K562 (cell line): ENCODE results near the gene PDZRN3. TPM values are rescaled to one million over a fixed set of nuclear protein-coding genes. Genes with fewer than 3 reads are reported as not detected.

Experiments used
- ATAC-seq: fragments of 200-7000 bp; cut with Tn5 transposase; 3 replicates; pipeline ENCODE4 v1.9.1; 2020; ENCODE audit warnings: moderate library complexity
- BruUV-seq: library from RNA; stranded (reverse); fragments of 400-500 nt; replicated peaks from 2 replicates; lab custom pipeline; 2021; lab: Mats Ljungman, UMichigan
- CTCF ChIA-PET: fragments of 300-600 bp; formaldehyde crosslinking; extraction: SDS; loops from one replicate; lab custom pipeline; 2021; ENCODE audit warnings: low intra/inter-chr PET ratio; lab: Yijun Ruan, JAX
- POLR2A ChIA-PET: fragments of 300-600, 350-650 bp; sonication (Branson Sonifier 250); formaldehyde crosslinking; extraction: SDS; loops from one replicate; lab custom pipeline; 2021; ENCODE audit warnings: antibody characterized with exemption, inconsistent platforms; lab: Yijun Ruan, JAX
- DNase-seq, 4 experiments: peaks; one replicate each; pipeline versions ENCODE4 v3.0.0 to v3.0.0-alpha.2; 2011 to 2018; ENCODE audit warnings: low spot score in 3 of 4, mixed read lengths in 3 of 4; ENCODE audit errors: extremely low read depth in 1 of 4
- FAIRE-seq: peaks from 2 replicates; lab custom pipeline; 2011; peaks lifted over from hg19 to GRCh38; lab: Jason Lieb, UNC
- H2AFZ ChIP-seq: 2 replicates; pipeline ENCODE4 v1.6.0; 2011; ENCODE audit warnings: low read depth, low read length, control low read depth, inconsistent platforms
- H3K27ac ChIP-seq: fragments of 200-600 bp; 3 replicates; pipeline ENCODE4 v1.8.0; 2011; ENCODE audit warnings: low read depth, mild to moderate bottlenecking, control low read depth, inconsistent platforms, low read length, moderate library complexity, mixed read lengths; ENCODE audit errors: extremely low read depth
- H3K27me3 ChIP-seq, 2 experiments: fragments of 300-600 bp in 1 of 2; 2 replicates in 1 of 2; 3 replicates in 1 of 2; pipeline versions ENCODE4 v1.6.0 to v1.8.0; 2011; ENCODE audit warnings: inconsistent platforms in 2 of 2, low read length in 2 of 2, mild to moderate bottlenecking in 1 of 2, mixed read lengths in 1 of 2, moderate library complexity in 1 of 2; ENCODE audit not compliant: control insufficient read depth in 2 of 2, insufficient read depth in 2 of 2
- H3K36me3 ChIP-seq: fragments of 300-600 bp; 3 replicates; pipeline ENCODE4 v1.8.0; 2011; ENCODE audit warnings: mild to moderate bottlenecking, low read length, inconsistent platforms; ENCODE audit not compliant: control insufficient read depth, insufficient read depth
- H3K4me1 ChIP-seq, 2 experiments: fragments of 200-600 bp in 1 of 2; replicated peaks in 1 of 2; 2 replicates in 1 of 2; 3 replicates in 1 of 2; pipeline versions ENCODE4 v1.5.1 to v1.8.0; 2011; ENCODE audit warnings: inconsistent platforms in 2 of 2, low read length in 2 of 2, mild to moderate bottlenecking in 1 of 2, mixed read lengths in 1 of 2, moderate library complexity in 1 of 2; ENCODE audit not compliant: control insufficient read depth in 2 of 2, insufficient read depth in 2 of 2
- H3K4me2 ChIP-seq: 2 replicates; pipeline ENCODE4 v1.6.1; 2011; ENCODE audit warnings: low read length, control low read depth, inconsistent platforms, mixed read lengths; ENCODE audit not compliant: insufficient read depth
- H3K4me3 ChIP-seq: fragments of 200-600 bp; sonication (generic), shearing (Covaris generic); 2 replicates; pipeline ENCODE4 v1.5.1; 2016; ENCODE audit warnings: control low read depth, inconsistent platforms
- H3K79me2 ChIP-seq: fragments of 200-600 bp; 3 replicates; pipeline ENCODE4 v1.8.0; 2011; ENCODE audit warnings: low read length, inconsistent platforms; ENCODE audit not compliant: control insufficient read depth, insufficient read depth
- H3K9ac ChIP-seq, 2 experiments: 2 replicates each; pipeline versions ENCODE4 v1.6.0 to v1.6.1; 2011; ENCODE audit warnings: low read depth in 2 of 2, low read length in 2 of 2, control low read depth in 1 of 2, inconsistent platforms in 1 of 2, mild to moderate bottlenecking in 1 of 2, mixed read lengths in 1 of 2; ENCODE audit not compliant: insufficient read depth in 1 of 2
- H3K9me1 ChIP-seq: one replicate; pipeline ENCODE4 v1.6.0; 2011; ENCODE audit warnings: inconsistent platforms, mild to moderate bottlenecking, low read length, moderate library complexity; ENCODE audit not compliant: control insufficient read depth, insufficient read depth
- H3K9me3 ChIP-seq: replicated peaks from 2 replicates; pipeline ENCODE4 v1.5.1; 2011; ENCODE audit warnings: low read depth, low read length, inconsistent platforms; ENCODE audit not compliant: control insufficient read depth, insufficient read depth
- H4K20me1 ChIP-seq: replicated peaks from 2 replicates; pipeline ENCODE4 v1.6.1; 2011; ENCODE audit warnings: low read length, inconsistent platforms, mixed read lengths; ENCODE audit not compliant: control insufficient read depth, insufficient read depth
- GATAD2B ChIP-seq: fragments of 450-650 bp; IDR thresholded peaks from 2 replicates; pipeline ENCODE4 v1.6.1; 2017; ENCODE audit warnings: mild to moderate bottlenecking, borderline replicate concordance
- MTA1 ChIP-seq: fragments of 450-650 bp; IDR thresholded peaks from 2 replicates; pipeline ENCODE4 v1.6.1; 2017; ENCODE audit warnings: borderline replicate concordance
- ZFPM2 ChIP-seq: fragments of 250-450 bp; sonication (Bioruptor Pico); IDR thresholded peaks from 2 replicates; pipeline ENCODE4 v1.5.1; 2022; ENCODE audit warnings: mild to moderate bottlenecking
- ZNF778 ChIP-seq: fragments of 450-650 bp; formaldehyde crosslinking; IDR thresholded peaks from 2 replicates; pipeline ENCODE4 v1.4.0; 2020; ENCODE audit warnings: mild to moderate bottlenecking, moderate library complexity
- WGBS: fragments of 100-300 bp; shearing (Covaris generic); methylation state at CpG from one replicate; pipeline ENCODE4 v1.1.6; 2016; ENCODE audit warnings: low coverage, mixed read lengths; ENCODE audit not compliant: insufficient coverage; ENCODE audit errors: missing lambda C conversion rate; 5-methylcytosine and 5-hydroxymethylcytosine counted together
- in situ Hi-C: fragments of 300-500 bp; cut with MboI; formaldehyde crosslinking; loops from 4 replicates; pipeline ENCODE4 v1.15.0; 2018; ENCODE audit warnings: inconsistent platforms, mixed read lengths
- intact Hi-C: fragments of 100-400 bp; cut with micrococcal nuclease; formaldehyde crosslinking; loops from 2 replicates; pipeline ENCODE4 v1.14.2; 2022
- polyA plus RNA-seq, 8 experiments: library from polyadenylated mRNA; depleted of rRNA in 4 of 8; stranded (reverse) in 5 of 8; unstranded in 3 of 8; fragments of >200 nt; fragmentation: Nextera tagmentation in 2 of 8; fragmentation: Illumina TruSeq in 1 of 8; extraction: Ambion mirVana in 2 of 8; extraction: Trizol in 1 of 8; gene quantifications; 2 replicates each; pipeline versions ENCODE4 v1.2.1 to v1.2.3, GENCODE V29; 2011 to 2014; ENCODE audit warnings: inconsistent platforms in 1 of 8, missing spikeins in 1 of 8
- total RNA-seq, 7 experiments: library from RNA; depleted of rRNA in 6 of 7; stranded (reverse); fragments of >200 nt in 6 of 7; fragmentation: Illumina TruSeq in 2 of 7; extraction: Trizol in 2 of 7; gene quantifications; 2 replicates each; pipeline versions ENCODE4 v1.2.1 to v1.2.3, GENCODE V29; 2011 to 2021; ENCODE audit warnings: low replicate concordance in 1 of 7
- TF ChIP-seq, protein P1 (sequence below): fragments of 250-450 bp; sonication (Bioruptor Pico); IDR thresholded peaks from 2 replicates; pipeline ENCODE4 v1.4.0; 2020; ENCODE audit warnings: mild to moderate bottlenecking, moderate library complexity, borderline replicate concordance
- TF ChIP-seq, protein P2 (sequence below): fragments of 250-450 bp; sonication (Bioruptor Pico); IDR thresholded peaks from 2 replicates; pipeline ENCODE4 v1.4.0; 2020; ENCODE audit warnings: borderline replicate concordance

PDZRN3 gene
- total and polyA plus RNA-seq, 9 of the 15 experiments (the other 6 are each of a cell fraction or from before 2014, with no cell fraction given): 0.16 TPM; not detected in 8

DNA sequence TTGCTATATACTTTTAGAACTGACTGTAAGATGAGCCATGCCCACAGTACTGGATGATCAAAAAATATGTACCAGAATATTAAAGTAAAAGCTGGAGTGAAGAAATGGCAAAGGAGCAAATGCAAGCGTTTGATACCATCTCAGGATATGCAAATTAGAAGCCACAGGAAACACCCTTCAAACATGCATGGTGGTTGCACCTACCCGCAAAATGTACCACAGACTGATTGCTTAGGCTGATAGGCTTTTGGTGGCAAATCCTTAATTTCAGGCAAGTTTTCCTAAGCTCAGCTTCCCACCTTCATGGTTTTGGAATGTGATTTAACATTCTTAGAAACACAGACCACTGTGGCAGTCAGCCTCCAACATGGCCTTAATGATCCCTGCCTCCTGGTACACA, 149.0 kb downstream of the PDZRN3 start (continued):
- TF ChIP-seq, protein P1, sequence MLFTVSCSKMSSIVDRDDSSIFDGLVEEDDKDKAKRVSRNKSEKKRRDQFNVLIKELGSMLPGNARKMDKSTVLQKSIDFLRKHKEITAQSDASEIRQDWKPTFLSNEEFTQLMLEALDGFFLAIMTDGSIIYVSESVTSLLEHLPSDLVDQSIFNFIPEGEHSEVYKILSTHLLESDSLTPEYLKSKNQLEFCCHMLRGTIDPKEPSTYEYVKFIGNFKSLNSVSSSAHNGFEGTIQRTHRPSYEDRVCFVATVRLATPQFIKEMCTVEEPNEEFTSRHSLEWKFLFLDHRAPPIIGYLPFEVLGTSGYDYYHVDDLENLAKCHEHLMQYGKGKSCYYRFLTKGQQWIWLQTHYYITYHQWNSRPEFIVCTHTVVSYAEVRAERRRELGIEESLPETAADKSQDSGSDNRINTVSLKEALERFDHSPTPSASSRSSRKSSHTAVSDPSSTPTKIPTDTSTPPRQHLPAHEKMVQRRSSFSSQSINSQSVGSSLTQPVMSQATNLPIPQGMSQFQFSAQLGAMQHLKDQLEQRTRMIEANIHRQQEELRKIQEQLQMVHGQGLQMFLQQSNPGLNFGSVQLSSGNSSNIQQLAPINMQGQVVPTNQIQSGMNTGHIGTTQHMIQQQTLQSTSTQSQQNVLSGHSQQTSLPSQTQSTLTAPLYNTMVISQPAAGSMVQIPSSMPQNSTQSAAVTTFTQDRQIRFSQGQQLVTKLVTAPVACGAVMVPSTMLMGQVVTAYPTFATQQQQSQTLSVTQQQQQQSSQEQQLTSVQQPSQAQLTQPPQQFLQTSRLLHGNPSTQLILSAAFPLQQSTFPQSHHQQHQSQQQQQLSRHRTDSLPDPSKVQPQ (CRISPR knock-in tag): no peak

DNA sequence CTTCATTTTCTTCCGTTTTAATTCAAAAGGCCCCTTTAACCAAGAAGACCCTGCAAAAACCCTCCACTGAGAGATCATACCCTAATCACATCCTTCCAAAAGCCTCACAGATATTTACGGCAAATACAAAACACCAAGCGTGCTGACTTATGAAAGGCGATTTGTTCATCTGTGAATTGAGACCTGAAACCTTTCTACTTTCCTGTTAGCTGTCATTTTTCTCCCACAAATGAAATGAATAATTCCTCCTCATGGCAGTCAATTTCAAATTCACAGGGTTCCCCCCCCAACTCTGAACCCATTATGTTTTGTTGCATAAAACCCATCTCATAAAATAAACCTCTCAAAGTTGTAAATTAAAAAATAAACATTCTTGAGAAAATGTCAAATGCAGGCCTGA, 149.6 kb downstream of the PDZRN3 start:
- Histone ChIP-seq H3K79me2 (no peaks in the 10 kb centered on the region), H3K9me1 (no peaks in the 10 kb centered on the region), H3K4me3 (no peak overlapping the region), H3K4me2 (no peak overlapping the region), H3K36me3 (no peaks in the 10 kb centered on the region), H3K4me1 (no peaks in the 10 kb centered on the region), H3K27ac (no peak overlapping the region), H2AFZ (no peak overlapping the region), H3K27me3 (no peaks in the 10 kb centered on the region; a peak in 1 of 5 replicates), H3K9me3 (no peaks in the 10 kb centered on the region), H3K9ac (no peak overlapping the region), H4K20me1 (no peaks in the 10 kb centered on the region)
- ChIA-PET POLR2A (interaction anchor here (0.6 kb wide), 1 partner anchor 161 kb away, joined by 5 read pairs; no protein-coding TSS in a partner anchor), CTCF (no interaction called here)
- FAIRE-seq (no peak), DNase-seq (no peak), ATAC-seq (no peak)
- BruUV-seq: no TSS peak
- 0% methylated on average over 4 of the region's 4 CpGs for WGBS
- TF ChIP-seq ZNF778 (no peak), GATAD2B (no peak), ZFPM2 (CRISPR knock-in tag) (no peak), MTA1 (no peak)
- TF ChIP-seq, protein P2, sequence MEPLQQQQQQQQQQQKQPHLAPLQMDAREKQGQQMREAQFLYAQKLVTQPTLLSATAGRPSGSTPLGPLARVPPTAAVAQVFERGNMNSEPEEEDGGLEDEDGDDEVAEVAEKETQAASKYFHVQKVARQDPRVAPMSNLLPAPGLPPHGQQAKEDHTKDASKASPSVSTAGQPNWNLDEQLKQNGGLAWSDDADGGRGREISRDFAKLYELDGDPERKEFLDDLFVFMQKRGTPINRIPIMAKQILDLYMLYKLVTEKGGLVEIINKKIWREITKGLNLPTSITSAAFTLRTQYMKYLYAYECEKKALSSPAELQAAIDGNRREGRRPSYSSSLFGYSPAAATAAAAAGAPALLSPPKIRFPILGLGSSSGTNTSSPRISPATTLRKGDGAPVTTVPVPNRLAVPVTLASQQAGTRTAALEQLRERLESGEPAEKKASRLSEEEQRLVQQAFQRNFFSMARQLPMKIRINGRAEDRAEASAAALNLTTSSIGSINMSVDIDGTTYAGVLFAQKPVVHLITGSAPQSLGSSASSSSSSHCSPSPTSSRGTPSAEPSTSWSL (CRISPR knock-in tag): no peak
- intact Hi-C loops (no loop called here), in situ Hi-C loops (no loop called here)
